Activated CD4-positive, alpha-beta T cell treated with anti-CD3 and anti-CD28 coated beads, Interleukin-2, amount 50 U/mL, for 24 hours (primary cell): ENCODE results near the gene TNS4.
"Not testable (repeated sequence)": the region's sequence is repeated elsewhere in the genome, so short reads cannot be mapped to it uniquely, and the experiment has no call there.

Source experiments
- DNase-seq, 2 donors: peaks; one replicate each; pipeline ENCODE4 v3.0.0-alpha.2; 2020; ENCODE audit warnings: low read depth in 1 of 2, low spot score in 1 of 2

The TNS4 gene, protein sequence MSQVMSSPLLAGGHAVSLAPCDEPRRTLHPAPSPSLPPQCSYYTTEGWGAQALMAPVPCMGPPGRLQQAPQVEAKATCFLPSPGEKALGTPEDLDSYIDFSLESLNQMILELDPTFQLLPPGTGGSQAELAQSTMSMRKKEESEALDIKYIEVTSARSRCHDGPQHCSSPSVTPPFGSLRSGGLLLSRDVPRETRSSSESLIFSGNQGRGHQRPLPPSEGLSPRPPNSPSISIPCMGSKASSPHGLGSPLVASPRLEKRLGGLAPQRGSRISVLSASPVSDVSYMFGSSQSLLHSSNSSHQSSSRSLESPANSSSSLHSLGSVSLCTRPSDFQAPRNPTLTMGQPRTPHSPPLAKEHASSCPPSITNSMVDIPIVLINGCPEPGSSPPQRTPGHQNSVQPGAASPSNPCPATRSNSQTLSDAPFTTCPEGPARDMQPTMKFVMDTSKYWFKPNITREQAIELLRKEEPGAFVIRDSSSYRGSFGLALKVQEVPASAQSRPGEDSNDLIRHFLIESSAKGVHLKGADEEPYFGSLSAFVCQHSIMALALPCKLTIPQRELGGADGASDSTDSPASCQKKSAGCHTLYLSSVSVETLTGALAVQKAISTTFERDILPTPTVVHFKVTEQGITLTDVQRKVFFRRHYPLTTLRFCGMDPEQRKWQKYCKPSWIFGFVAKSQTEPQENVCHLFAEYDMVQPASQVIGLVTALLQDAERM

DNA sequence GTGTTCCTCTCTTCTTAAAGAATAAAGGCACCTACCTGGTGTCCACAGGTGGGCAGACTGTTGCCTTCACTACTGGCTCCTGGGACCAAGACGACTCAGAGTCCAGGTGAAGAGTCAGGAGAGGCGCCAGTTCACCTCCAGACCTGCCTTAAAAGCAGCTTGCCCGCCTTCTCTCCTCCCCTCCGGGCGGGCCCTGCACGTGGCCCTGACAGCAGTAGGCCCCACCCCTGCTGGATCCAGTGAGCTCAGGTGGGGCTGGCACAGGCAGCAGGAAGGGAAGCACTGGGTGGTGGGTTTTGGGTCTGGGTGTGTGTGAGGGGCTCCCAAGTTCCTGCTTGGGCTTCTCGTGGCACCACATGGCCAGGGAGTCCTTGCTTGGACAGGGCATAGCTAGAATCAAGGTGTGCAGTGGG, at the start of gene TNS4:
TNS4 (minus strand) TSS at position 125 of the 413 bp plus-strand sequence. CDS start 5,198 bp downstream, outside the sequence.
- DNase-seq = no peak

DNA sequence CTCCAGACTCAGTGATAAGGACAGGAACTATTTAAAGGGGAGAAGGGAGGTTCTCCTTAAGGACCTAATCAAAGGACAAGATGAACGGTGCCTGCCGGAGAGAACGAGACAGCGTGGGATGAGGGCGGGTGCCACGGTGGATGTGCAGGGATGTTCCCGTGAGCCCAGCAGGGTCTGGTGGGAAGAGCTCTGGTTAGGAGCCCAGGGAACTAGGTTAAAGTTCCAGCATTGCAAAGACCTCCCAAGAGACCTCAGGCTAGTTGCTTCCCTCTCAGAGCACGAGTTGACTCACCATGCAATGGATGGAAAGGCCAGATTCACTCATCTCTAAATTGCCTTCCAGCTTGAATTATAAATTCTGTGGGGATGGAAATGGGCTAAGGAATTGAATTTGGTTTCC, 49.2 kb upstream of the TNS4 start:
- no peak for DNase-seq

DNA sequence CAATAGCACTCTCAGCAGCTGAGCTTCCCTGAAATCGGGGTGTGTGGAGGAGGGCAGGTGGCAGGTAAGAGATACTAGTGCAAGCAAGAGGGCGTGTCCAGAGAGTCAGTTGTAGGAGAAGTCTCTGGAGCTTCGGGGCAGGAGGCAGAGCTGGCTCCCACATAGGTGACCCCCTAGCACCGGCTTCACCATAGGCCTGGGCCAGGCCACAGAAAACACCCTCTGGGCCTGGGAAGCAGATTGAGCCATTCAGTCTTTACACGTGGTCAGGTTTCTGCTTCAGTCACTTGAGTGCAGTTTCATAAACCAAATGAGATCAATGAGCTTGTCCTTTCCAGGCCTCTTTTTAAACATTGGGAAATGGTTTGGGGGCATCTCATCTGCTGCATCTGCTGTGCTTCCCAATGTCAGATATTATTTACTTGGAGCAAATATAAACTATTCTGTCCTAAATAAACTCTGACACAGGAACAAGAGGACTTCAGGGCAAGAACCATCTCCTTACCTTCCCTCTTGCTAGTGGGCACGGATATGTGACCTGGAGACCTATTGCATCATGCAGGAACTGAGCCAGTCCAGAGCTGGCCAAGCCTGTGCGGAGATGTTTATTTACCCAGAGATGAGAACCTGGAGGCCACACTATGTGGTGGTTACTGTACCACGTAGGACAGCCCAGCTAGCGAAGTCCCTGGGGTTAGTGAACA, 47.7 kb upstream of the TNS4 start:
- DNase-seq = no peak

DNA sequence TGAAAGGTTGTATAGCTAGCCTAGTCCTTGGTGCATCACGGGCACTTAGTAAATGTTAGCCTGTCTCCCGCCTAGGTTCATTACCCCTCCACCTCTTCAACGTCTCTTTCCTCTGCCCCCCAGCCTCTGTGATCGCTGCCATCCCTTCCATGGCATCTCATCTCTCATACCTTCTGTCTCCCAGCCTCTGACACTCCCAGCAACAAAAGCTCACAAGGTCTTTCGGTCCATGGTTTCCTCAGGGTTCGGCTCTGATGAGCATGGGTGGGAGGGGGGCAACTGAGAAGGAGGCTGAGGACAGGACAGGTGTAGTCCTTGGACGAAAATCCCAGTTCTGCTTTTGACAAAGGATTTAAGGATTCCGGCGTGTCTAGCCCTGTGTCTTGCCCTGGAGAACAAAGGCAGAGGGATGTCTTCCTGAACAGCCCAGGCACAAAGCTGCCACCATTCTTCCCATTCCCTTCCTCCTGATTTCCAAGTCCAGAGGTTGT, 47.1 kb upstream of the TNS4 start:
- DNase-seq = no peak

DNA sequence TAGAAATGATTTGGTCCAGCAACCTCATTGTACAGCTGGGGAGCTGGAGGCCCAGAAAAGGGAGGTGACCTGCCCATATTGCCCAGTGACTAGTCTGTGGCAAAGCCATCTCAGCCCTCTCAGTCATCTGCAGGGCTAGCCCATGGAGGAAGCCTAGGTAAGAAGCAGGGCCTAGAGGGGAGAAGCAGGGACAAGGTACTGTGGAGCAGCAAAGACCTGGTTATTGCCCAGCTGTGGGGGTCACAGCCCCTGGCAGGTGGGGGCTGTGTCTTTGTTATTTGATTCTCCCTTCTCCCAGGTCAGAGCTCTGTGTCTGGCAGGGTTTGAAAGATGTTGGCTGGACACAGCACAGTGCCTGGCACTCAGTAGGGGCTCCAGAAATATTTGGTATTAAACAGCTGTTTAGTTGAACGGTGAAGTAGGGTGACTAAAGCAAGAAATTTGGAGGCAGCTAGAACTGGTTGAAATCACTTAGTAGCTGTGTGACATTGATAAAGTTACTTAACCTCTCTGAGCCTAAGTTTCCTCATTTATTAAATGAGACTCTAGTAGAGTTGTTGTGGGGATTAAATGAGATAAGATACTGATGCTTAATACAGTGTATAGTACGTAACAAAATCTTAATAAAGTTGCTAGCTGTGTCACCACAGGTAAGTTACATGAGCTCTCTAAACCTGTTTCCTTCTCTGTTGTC, 46.5 kb upstream of the TNS4 start:
- no peak for DNase-seq

DNA sequence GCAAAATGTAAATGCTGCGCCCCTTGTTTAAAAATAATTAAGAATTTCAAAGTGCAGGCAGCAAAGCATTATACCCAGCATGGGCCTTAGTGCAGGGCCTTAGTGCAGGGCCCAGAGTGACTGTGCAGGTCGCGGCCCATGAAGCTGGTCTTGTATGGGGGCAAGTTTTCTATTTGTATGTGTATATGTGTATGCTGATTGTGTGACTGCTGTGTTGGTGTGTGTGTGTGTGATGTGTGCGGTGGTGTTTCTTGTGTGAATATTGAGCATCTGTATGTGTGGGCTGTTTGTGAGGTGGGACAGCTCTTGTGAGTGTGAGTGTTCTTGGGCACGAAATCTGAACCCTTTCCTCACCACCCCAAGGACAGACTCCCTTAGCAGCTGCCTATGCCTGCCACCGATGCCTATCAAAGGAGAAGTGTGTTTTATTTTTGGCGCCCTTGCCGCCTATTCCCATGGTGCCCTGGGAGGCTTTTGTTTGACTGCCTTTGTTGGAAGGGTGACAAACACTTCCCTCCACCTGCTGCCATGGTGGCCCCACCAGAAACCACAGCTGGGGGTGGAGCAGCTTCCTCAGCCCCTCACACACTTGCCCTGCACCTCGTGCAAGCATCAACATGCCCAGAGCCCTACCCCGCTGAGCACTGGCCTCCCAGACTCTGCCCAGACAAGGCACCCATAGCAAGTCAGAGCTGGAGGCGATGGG, 45.8 kb upstream of the TNS4 start:
- no peak for DNase-seq

DNA sequence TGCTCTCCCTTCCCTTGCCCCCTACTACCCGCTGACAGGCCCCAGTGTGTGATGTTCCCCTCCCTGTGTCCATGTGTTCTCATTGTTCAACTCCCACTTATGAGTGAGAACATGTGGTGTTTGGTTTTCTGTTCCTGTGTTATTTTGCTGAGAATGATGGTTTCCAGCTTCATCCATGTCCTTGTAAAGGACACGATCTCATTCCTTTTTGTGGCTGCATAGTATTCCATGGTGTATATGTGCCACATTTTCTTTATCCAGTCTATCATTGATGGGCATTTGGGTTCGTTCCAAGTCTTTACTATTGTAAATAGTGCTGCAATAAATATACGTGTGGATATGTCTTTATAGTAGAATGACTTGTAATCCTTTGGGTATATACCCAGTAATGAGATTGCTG, 45.1 kb upstream of the TNS4 start:
- not testable (repeated sequence) for DNase-seq

DNA sequence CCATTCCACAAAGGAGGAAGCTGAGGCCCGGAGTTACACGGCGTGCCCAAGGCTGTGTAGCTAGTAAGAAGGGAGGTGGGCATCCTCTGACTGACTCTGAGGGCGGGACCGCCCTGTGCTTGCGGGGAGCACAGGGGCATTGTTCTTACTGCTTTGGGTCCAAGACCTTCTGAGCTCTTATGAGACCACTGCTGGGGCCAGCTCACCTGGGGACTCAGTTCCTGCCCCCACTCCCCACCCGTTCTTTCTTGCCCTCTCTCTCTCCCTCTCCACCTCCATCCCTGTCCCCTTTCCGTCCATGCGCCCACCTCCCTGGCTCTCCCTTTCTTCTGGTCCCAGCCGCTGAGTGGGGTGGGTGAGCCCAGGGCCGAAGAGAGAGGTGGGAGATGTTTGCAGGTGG, 44.2 kb upstream of the TNS4 start:
- no peak for DNase-seq

DNA sequence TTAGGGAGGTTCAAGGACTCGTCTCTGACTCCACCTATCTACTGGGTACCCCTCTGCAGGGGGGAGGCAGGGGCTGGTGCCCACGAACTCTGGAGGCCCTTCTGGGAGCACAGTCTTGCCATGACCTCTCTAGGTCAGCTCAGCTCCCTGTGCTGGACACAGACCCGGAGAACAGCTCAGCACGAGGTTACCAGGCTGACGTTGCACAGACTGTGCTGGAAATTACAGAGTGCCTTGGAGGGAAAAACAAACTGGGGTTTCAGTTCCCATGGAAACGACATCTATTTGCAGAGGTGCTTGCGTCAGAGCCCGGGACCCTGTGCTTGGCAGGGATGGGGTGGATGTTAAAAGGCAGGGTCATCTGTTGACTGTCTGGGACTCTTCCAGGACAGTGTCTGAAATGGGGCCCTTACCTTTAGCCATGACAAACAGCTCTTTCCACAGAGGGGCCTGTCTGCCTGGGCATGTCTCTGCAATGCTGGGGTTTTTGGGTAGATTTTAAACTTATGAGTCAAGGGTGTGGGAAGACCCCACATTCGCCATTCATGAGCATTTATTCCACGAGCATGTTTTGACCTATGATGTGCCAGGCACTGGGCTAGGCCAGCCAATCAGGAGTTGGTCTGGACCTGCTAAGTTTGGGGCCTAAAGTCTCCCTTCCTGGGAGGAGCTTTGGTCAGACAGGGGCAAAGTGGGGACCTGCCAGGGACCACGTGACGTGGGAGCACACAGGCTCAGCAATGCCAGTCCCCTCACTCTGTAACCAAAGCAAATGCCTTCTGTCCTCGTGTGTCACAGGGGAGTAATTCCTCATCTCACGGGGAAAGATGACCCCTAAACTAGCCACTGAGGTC, 41.4 kb upstream of the TNS4 start:
- DNase-seq = no peak

DNA sequence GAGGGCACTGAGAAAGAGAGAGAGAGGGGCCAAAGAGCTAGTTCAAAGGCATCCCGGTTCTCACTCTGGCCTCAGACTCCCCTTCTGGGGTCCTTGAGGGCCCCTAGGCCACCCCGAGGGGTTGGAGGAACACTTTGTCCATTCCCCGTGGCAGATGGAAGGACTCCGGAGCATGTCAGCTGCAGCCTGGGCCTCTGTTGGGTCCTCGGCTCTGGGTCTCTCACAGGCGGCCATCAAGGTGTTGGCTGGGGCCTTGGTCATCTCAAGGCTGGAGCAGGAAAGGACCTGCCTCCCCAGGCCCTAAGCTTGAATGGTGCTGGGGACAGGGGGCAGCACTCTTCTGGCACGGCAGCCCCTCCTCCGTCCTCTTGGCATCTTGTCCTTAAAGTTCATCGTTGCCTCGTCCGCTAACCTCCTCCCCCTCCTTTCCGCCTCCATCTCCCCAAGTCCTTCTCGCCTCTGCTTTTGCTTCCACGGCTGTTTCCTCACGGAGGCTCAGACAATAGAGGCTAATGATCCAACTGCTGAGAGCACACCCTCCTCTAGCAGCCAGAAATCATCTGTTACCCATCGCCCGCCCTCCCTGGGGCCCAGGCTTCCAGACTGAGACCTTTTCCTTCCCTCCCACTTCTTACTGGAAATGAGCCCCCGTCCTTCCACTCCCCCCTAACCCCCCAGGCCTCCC, 40.6 kb upstream of the TNS4 start:
- DNase-seq = no peak

DNA sequence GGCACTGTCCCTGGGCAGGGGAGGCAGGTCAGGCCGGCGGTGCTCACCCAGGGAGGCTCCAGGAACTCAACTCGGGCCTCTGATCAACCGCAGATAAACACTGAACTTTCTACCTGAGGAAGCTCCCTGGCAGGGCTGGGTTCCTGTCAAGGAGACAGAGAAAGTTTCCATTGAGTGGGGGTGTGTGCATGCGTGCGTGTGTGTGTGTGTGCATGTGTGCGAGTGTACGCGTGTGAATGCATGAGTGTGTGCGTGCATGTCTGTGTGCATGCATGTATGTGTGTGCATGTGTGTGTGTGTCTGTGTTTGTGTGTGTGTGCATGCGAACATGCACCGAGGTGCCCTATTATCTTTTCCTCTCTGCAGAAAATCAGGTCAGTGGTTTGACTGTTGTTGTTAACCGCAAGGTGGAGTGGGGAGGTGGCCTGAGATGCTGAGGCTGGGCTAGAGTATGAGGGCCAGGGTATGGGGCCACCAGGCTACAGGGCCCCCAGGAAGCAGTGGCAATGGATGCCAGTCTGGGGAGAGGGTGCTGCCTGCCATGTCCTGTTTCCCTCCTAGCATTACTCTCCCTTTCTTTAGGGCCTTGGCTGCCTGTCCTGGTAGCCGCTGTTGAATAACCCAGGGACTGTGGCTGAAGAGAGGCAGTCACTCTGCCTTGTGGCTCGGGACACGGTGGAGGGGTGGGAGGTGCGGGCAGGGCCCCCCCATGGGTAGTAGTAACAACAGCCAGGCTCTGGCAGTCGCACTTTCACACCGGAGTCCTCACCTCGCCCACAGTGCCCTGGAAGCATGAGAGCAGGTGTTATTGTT, 39.8 kb upstream of the TNS4 start:
- DNase-seq = peak in 1 of 2 donors; percentile 60

DNA sequence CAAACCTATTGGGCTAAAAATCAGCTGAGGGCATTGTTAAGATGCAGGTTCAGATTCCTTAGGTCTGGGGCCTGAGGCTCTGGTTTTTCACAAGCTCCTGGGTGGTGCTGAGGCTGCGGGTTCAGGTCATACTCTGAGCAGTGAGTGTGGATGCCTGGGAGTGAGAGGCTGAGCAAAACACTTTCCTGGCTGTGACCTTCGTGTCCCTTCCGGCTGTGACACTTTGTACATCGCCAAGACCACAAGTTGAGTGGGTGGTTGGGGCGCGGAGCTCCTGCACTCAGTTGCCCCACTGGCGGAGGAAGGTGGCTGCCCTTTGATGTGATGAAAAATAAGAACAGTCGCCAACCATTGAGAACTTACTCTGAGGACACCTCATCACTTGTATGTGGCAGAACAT, 39.0 kb upstream of the TNS4 start:
- DNase-seq = no peak

DNA sequence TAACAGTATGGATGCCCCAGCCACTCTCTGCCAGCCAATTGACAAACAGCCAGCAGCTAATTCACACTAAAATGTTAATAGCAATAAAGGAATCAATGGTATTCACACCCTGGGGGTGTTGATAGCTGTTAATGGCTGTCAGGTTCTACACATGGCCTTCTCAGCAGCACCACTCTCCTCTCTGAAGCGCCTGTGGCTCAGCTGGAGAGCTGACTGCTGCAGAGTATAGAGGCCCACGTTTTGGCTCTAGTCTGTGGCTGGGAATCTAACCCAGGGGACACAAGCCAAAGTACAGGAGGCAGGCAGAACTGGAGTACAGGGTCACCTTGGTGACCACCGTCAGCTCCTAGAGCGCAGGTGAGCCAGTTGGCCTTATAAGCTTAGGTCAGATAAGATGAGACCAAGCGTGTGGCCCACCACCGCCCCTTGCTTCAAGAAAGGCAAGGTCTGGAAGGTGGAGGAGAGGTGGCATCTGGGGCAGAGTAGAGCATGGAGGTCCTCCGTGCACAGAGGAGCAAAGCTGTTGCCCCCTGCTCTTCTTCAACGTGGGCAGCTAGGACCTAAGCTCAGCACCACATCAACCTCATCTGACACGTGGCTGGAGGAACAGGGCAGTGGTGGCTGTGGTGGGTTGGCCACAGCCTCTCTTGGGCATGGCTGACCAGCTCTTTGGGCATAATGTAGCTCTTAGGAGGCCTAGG, 38.4 kb upstream of the TNS4 start:
- no peak for DNase-seq

DNA sequence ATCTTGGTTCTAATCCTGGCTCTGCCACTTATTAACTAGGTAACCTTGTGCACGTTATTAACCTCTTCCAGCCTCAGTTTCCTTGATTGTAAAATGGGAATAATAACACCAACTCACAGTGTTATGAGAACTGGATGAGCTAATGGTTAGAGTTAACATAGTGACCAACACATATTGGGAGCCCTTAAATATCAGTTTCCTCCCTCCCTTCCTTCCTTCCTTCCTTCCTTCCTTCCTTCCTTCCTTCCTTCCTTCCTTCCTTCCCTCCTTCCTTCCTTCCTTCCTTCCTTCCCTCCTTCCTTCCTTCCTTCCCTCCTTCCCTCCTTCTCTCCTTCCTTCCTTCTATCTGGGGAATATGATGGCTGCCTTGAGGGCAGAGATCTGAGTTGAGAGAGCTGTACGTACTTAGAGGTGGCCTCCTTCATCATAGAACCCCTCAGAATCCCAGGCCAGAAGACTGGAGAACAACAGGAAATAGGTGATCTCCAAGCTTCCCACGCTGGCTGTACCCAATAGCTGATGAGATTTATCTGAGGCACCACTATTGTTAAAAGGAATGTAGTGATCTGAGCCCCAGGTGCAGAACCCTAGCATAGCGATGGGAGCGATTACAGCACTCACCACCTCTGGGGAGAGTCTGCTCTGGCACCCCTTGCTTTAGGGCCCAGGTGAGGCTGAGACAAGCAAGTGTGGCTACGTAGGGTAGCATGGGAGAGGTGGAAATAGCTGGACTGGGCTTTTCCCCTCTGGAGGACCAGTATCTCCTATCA, 37.7 kb upstream of the TNS4 start:
- no peak for DNase-seq

DNA sequence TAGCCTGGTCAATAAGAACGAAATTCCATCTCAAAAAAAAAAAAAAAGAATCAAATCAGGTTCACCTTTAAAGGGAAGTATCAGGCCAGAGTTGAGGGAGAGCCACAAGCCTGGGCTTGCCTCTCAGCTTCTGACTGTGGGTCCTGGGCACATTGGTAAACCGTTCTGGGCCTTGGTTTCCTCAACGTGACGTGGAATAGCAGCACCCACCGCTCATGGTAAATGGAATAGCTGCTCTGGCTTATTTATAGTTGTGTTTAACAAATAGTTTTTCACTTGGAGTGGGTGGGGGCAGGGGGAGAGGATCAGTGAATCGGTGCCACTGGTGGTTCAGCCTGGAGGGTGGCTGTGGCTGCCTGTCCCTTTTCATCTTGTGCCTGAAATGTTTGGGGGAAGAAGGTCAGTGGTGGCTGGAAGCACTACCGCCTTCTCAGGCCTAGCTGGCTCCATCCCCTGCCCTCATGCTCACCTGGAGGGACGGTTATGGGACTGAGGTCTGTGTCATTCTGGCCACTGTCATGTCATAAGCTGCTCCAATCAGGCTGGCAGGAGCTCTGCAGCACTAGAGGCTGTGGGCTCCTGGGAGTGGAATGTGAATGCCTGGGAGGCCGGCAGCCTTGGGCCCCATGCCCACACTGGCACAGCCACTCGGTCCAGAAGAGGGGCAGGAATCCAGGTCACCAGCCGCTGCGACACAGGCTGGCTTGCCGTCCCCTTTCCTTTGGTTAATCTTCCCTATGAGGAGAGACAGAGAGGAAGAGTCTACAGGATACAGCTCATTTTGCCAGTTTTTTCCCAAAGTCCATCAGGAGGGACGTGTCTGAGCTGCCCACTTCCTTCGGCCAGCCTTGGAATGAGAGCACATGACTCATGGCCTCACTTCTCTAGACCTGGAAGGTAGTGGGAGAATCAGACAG, 36.9 kb upstream of the TNS4 start:
- DNase-seq = no peak
